Endothelial cell of umbilical vein (primary cell): ENCODE results near the gene LDLRAD3. TPM values are rescaled to one million over a fixed set of nuclear protein-coding genes. Genes with fewer than 3 reads are reported as not detected.

Experiments
- BruUV-seq: library from RNA; stranded (reverse); fragments of 400-500 nt; replicated peaks from 2 replicates; lab custom pipeline; 2021; lab: Mats Ljungman, UMichigan
- CTCF ChIA-PET: fragments of 300-600, 350-600 bp; sonication (Branson Sonifier 250); formaldehyde crosslinking; loops from one replicate; lab custom pipeline; 2021; ENCODE audit warnings: antibody characterized with exemption, inconsistent platforms; lab: Charles Lee
- POLR2A ChIA-PET: fragments of 300-600, 350-600 bp; sonication (Branson Sonifier 250); formaldehyde crosslinking; loops from one replicate; lab custom pipeline; 2021; ENCODE audit warnings: antibody characterized with exemption, inconsistent platforms; lab: Charles Lee
- DNase-seq: peaks from one replicate; pipeline ENCODE4 v3.0.0-alpha.2; 2011; ENCODE audit warnings: low read depth, low spot score
- FAIRE-seq: peaks from 2 replicates; lab custom pipeline; 2011; peaks lifted over from hg19 to GRCh38; lab: Jason Lieb, UNC
- H2AFZ ChIP-seq: 2 replicates; pipeline ENCODE4 v1.6.0; 2012; ENCODE audit warnings: low read depth, low read length, control low read depth, inconsistent platforms
- H3K27ac ChIP-seq: 2 replicates; pipeline ENCODE4 v1.5.1; 2011; ENCODE audit warnings: low read depth, mild to moderate bottlenecking, control low read depth, low read length, moderate library complexity; ENCODE audit not compliant: insufficient read depth
- H3K27me3 ChIP-seq, 2 experiments: 2 replicates each; pipeline versions ENCODE4 v1.6.0 to v1.6.1; 2011; ENCODE audit warnings: low read length in 2 of 2, mixed read lengths in 1 of 2; ENCODE audit not compliant: control insufficient read depth in 2 of 2, insufficient read depth in 2 of 2
- H3K36me3 ChIP-seq, 2 experiments: 2 replicates in 1 of 2; 3 replicates in 1 of 2; pipeline ENCODE4 v1.5.1; 2011; ENCODE audit warnings: low read length in 2 of 2, mild to moderate bottlenecking in 1 of 2, moderate library complexity in 1 of 2; ENCODE audit not compliant: control insufficient read depth in 2 of 2, insufficient read depth in 2 of 2; ENCODE audit errors: extremely low read depth in 1 of 2
- H3K4me1 ChIP-seq: 3 replicates; pipeline ENCODE4 v1.5.1; 2011; ENCODE audit warnings: mild to moderate bottlenecking, low read length; ENCODE audit not compliant: control insufficient read depth, insufficient read depth; ENCODE audit errors: extremely low read depth
- H3K4me2 ChIP-seq: 2 replicates; pipeline ENCODE4 v1.6.1; 2011; ENCODE audit warnings: low read length, control low read depth, mixed read lengths; ENCODE audit not compliant: insufficient read depth
- H3K4me3 ChIP-seq, 3 experiments: fragments of 200-600 bp in 1 of 3; sonication (generic), shearing (Covaris generic) in 1 of 3; replicated peaks in 1 of 3; 2 replicates each; pipeline ENCODE4 v1.5.1; 2011 to 2016; ENCODE audit warnings: control low read depth in 3 of 3, low read length in 3 of 3, mild to moderate bottlenecking in 2 of 3, inconsistent platforms in 1 of 3, low read depth in 1 of 3, moderate library complexity in 1 of 3; ENCODE audit not compliant: insufficient read depth in 1 of 3
- H3K79me2 ChIP-seq: 2 replicates; pipeline ENCODE4 v1.6.0; 2012; ENCODE audit warnings: low read length, inconsistent platforms; ENCODE audit not compliant: control insufficient read depth, insufficient read depth
- H3K9ac ChIP-seq: replicated peaks from 2 replicates; pipeline ENCODE3; 2011; ENCODE audit warnings: low read length, control low read depth; ENCODE audit not compliant: insufficient read depth; ENCODE audit errors: extremely low read depth
- H3K9me1 ChIP-seq: replicated peaks from 3 replicates; pipeline ENCODE4 v1.6.0; 2011; ENCODE audit warnings: mild to moderate bottlenecking, low read length; ENCODE audit not compliant: control insufficient read depth, insufficient read depth; ENCODE audit errors: extremely low read depth
- H3K9me3 ChIP-seq: replicated peaks from 2 replicates; pipeline ENCODE4 v1.5.1; 2012; ENCODE audit warnings: low read length, inconsistent platforms; ENCODE audit not compliant: control insufficient read depth, insufficient read depth
- H4K20me1 ChIP-seq: replicated peaks from 2 replicates; pipeline ENCODE3; 2011; ENCODE audit warnings: mild to moderate bottlenecking, low read length; ENCODE audit not compliant: control insufficient read depth, insufficient read depth; ENCODE audit errors: extremely low read depth
- CTCF ChIP-seq, 2 donors: IDR thresholded peaks; 1 replicate in 1 of 2; 2 replicates in 1 of 2; pipeline ENCODE4 v1.5.1; 2011; ENCODE audit warnings: low read length in 2 of 2, mild to moderate bottlenecking in 2 of 2, moderate library complexity in 2 of 2, control low read depth in 1 of 2, inconsistent platforms in 1 of 2, low read depth in 1 of 2; ENCODE audit not compliant: insufficient read depth in 1 of 2; ENCODE audit errors: extremely low read depth in 1 of 2
- EZH2 ChIP-seq: IDR thresholded peaks from 2 replicates; pipeline ENCODE4 v1.6.1; 2012; ENCODE audit warnings: borderline replicate concordance, low read depth, mild to moderate bottlenecking, moderate library complexity, low read length, inconsistent platforms; ENCODE audit not compliant: severe bottlenecking
- FOS ChIP-seq: IDR thresholded peaks from 2 replicates; pipeline ENCODE4 v1.6.1; 2011; ENCODE audit warnings: mild to moderate bottlenecking, low read length, moderate library complexity, borderline replicate concordance; ENCODE audit not compliant: insufficient read depth
- JUN ChIP-seq: IDR thresholded peaks from 2 replicates; pipeline ENCODE4 v1.6.1; 2011; ENCODE audit warnings: borderline replicate concordance, low read depth; ENCODE audit not compliant: insufficient read length, insufficient read depth
- MAX ChIP-seq: IDR thresholded peaks from 2 replicates; pipeline ENCODE4 v1.6.1; 2011; ENCODE audit not compliant: insufficient read depth, insufficient read length
- MYC ChIP-seq: IDR thresholded peaks from one replicate; pipeline ENCODE4 v1.6.1; 2011; ENCODE audit warnings: mild to moderate bottlenecking, low read depth, low read length
- POLR2AphosphoS5 ChIP-seq: IDR thresholded peaks from 2 replicates; pipeline ENCODE4 v1.6.1; 2012; ENCODE audit warnings: low read depth, mild to moderate bottlenecking, control low read depth, low read length, moderate library complexity; ENCODE audit not compliant: insufficient read depth
- dilution Hi-C: fragments of 300-500 bp; cut with MboI; formaldehyde crosslinking; loops from one replicate; pipeline ENCODE4 v1.15.0; 2019; ENCODE audit warnings: low sequenced_read_pairs; ENCODE audit not compliant: extremely low pct_ligation_motif_present
- intact Hi-C: fragments of 100-400 bp; cut with micrococcal nuclease; formaldehyde crosslinking; loops from one replicate; pipeline ENCODE4 v1.10.0; 2022
- polyA plus RNA-seq, 4 experiments: library from polyadenylated mRNA; depleted of rRNA in 3 of 4; stranded (reverse) in 3 of 4; unstranded in 1 of 4; fragments of >200 nt; gene quantifications; 2 replicates each; pipeline versions ENCODE4 v1.2.1 to v1.2.3, GENCODE V29; 2011 to 2012; ENCODE audit warnings: missing spikeins in 1 of 4
- total RNA-seq: library from RNA; stranded (reverse); gene quantifications from 2 replicates; pipeline ENCODE4 v1.2.3, GENCODE V29; 2021

Gene LDLRAD3
- total and polyA plus RNA-seq, 2 donors (not counting 3 experiments of a cell fraction or from before 2014, with no cell fraction given) = 17.9 to 25.1 TPM

GRCh38 chr11:36073411-36074203 lies 129.7 kb downstream of the LDLRAD3 start:
- Histone ChIP-seq H2AFZ (no peak overlapping the region), H3K9me1 (no peaks in the 10 kb centered on the region), H3K4me1 (peaks cover 32% of the 10 kb centered on the region), H3K9ac (peak overlapping the region; percentile 7), H3K4me3 (no peak overlapping the region), H3K79me2 (no peaks in the 10 kb centered on the region), H3K9me3 (no peaks in the 10 kb centered on the region), H3K36me3 (no peaks in the 10 kb centered on the region), H3K27ac (peak overlapping the region; percentile 62), H3K27me3 (no peaks in the 10 kb centered on the region), H4K20me1 (no peaks in the 10 kb centered on the region), H3K4me2 (peak overlapping the region; percentile 5)
- dilution Hi-C loops (no loop called here), intact Hi-C loops (loop anchor here (1.0 kb wide), 3 partner anchors 16 to 251 kb away; no protein-coding TSS in a partner anchor)
- DNase-seq (peak; percentile 90), FAIRE-seq (peak; percentile 96)
- TF ChIP-seq MYC (no peak), JUN (no peak), POLR2AphosphoS5 (peak; percentile 45), FOS (peak; percentile 42), MAX (no peak), CTCF (IDR thresholded peaks at IDR 0.05; ENCODE audit: extremely low read depth in 1 of 2, insufficient read depth in 1 of 2, low read depth in 1 of 2, low read length in 2 of 2) (no peak), EZH2 (no peak)
- ChIA-PET POLR2A (no interaction called here), CTCF (interaction anchor here (0.9 to 4.6 kb wide), 12 partner anchors 13 to 252 kb away, joined by 3 to 38 read pairs (median 8); no protein-coding TSS in a partner anchor)
- no TSS peak for BruUV-seq
